NOMO-1 treated with DMSO at 0.1 percent for 48 hours (cell line): Measurements from ENCODE around the gene HIP1R.
"Not testable (repeated sequence)": the region's sequence is repeated elsewhere in the genome, so short reads cannot be mapped to it uniquely, and the experiment has no call there.

Experiments
- DNase-seq: peaks from one replicate; lab custom pipeline; 2025; ENCODE audit not compliant: unreplicated experiment; lab: John Stamatoyannopoulos, UW

The HIP1R gene, protein sequence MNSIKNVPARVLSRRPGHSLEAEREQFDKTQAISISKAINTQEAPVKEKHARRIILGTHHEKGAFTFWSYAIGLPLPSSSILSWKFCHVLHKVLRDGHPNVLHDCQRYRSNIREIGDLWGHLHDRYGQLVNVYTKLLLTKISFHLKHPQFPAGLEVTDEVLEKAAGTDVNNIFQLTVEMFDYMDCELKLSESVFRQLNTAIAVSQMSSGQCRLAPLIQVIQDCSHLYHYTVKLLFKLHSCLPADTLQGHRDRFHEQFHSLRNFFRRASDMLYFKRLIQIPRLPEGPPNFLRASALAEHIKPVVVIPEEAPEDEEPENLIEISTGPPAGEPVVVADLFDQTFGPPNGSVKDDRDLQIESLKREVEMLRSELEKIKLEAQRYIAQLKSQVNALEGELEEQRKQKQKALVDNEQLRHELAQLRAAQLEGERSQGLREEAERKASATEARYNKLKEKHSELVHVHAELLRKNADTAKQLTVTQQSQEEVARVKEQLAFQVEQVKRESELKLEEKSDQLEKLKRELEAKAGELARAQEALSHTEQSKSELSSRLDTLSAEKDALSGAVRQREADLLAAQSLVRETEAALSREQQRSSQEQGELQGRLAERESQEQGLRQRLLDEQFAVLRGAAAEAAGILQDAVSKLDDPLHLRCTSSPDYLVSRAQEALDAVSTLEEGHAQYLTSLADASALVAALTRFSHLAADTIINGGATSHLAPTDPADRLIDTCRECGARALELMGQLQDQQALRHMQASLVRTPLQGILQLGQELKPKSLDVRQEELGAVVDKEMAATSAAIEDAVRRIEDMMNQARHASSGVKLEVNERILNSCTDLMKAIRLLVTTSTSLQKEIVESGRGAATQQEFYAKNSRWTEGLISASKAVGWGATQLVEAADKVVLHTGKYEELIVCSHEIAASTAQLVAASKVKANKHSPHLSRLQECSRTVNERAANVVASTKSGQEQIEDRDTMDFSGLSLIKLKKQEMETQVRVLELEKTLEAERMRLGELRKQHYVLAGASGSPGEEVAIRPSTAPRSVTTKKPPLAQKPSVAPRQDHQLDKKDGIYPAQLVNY

DNA sequence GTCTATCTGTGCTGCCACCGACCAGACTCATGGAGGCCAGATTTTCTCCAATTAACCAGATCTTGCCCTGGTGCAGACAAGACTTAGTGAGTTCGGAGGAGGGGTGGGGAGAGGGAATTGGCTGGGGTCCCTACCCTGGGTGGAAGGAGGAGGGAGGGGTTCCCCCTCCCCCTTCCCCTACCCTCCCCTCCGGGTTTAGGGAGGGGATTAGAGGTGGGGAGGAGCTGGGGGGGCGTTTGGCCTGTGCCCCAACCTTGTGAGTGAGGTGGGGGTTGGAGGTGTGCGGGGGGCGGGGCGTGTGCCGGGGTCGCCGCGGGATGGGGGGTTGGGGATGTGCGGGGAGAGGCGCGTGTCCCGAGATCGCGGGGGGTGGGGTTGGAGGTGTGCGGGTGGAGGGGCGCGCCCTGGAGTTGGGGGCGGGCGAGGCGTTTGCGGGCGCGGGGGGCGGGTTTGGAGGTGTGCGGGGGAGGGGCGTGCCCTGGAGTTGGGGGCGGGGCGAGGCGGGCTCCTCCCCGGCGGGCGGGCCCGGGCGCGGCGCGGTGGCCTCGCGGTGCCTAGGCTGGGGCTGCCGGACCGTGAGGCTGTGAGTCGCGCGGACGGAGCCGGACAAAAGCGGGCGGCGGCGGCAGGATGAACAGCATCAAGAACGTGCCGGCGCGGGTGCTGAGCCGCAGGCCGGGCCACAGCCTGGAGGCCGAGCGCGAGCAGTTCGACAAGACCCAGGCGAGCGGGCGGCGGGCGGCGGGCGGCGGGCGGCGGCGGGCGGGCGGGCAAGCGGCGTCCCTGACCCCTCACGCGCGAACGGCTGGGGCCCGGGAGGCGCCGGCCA, at the start of gene HIP1R:
Gene HIP1R, plus strand, starts transcription at position 537 of the 829 bp plus-strand sequence. Its CDS starts 94 bp downstream, at position 631.
- DNase-seq, result no peak

- DNase-seq, result peak; percentile 25
Measured at GRCh38 chr12:122785503-122785902, 49.8 kb upstream of the HIP1R start.

DNA sequence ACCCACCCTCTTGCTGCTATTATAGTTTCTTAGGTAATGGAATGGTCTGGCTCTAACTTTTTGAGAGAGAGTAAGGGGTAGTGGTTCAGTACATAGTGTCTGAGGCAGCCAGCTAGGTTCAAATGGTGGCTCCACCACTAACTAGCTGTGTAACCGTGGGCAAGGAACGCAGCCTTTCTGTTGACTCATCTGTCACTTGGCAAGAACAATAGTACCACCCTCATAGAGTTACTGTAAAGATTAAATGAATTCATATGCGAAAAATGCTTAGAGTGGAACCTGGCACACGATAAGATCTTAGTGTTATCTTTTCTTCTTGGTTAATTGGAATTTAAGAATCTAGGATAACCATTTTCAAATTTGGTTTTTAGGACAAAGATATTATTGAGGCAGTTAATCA, 46.9 kb upstream of the HIP1R start:
- DNase-seq, result no peak

DNA sequence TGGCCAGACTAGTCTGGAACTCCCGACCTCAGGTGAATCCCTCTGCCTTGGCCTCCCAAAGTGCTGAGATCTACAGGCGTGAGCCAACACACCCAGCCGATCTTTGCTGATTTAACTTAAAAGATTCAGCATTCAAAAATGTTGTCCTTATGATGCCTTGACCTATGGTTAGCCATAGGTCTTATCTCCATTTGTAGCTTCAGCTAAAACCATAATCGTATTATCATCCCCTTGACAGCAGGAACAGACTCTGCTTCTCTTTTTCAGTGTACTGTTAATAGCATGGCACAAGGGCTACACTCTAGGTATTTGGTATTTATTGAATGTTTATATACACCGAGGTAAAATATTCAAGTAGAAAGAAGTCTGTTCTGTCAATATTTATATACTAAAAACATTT, 45.6 kb upstream of the HIP1R start:
- no peak for DNase-seq

DNA sequence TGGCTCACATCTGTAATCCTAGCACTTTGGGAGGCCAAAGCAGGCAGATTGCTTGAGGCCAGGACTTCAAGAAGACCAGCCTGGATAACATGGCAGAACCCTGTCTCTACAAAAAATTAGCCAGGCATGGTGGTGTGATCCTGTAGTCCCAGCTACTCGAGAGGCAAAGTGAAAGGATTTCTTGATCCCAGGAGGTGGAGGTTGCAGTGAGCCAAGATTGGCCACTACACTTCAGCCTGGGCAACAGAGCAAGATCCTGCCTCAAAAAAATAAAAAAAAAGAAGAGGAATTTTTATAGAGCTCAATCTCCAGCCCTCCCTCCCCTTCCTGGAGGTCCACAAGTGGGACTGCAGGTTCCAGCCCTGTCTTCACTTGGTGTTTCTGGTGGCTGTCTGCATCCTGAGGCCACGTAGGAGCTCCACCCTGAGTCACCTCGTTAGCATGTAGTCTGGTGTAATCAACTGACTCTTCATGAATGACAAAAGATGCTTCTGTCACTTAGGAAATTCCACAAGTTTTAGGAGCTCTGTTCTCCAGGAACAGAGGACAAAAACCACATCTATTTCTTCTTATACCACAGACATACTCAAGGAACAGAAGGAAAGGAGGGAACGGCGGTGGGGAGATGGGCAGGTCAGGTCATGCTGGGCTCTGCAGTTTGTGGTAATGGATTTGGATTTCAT, 44.7 kb upstream of the HIP1R start:
- no peak for DNase-seq

GRCh38 chr12:122793685-122794106, 41.6 kb upstream of the HIP1R start:
- DNase-seq, result peak; percentile 49

GRCh38 chr12:122795807-122796206, 39.5 kb upstream of the HIP1R start:
- DNase-seq, result no peak

GRCh38 chr12:122799641-122800243, 35.5 kb upstream of the HIP1R start:
- peak; percentile 67 for DNase-seq

GRCh38 chr12:122803937-122804336, 31.3 kb upstream of the HIP1R start:
- DNase-seq, result no peak

DNA sequence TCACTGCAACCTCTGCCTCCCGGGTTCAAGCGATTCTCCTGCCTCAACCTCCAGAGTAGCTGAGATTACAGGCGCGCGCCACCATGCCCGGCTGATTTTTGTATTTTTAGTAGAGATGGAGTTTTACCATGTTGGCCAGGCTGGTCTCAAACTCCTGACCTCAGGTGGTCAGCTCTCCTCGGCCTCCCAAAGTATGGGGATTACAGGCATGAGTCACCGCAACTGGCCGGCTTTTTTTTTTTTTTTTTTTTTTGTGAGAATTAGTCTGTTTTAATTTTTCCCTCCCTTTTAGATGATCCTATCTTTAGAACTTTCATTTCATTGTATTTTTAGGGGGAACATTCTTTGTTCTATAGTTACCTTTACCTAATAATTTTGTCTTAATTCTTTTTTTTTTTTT, 30.3 kb upstream of the HIP1R start:
- not testable (repeated sequence) for DNase-seq

GRCh38 chr12:122807651-122808050, 27.6 kb upstream of the HIP1R start:
- DNase-seq, result no peak

GRCh38 chr12:122811777-122812176, 23.5 kb upstream of the HIP1R start:
- DNase-seq, result no peak

DNA sequence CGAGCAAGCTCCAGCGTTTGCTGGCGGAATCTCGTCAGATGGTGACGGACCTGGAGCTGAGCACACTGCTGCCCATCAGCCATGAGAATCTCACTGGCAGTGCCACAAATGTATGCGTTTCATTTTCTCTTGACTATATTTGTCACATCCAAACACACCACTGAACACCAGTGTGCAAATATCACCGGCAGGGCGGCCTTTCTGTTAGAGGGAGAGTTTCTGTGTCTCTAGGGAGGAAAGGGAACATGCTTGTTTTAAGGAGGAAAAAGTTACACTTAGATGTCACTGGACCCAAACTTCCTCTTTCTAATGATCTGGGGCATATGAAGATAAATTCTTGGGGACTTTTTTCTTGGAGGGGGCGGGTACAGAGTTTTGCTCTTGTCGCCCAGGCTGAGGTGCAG, 21.9 kb upstream of the HIP1R start:
- peak; percentile 38 for DNase-seq

DNA sequence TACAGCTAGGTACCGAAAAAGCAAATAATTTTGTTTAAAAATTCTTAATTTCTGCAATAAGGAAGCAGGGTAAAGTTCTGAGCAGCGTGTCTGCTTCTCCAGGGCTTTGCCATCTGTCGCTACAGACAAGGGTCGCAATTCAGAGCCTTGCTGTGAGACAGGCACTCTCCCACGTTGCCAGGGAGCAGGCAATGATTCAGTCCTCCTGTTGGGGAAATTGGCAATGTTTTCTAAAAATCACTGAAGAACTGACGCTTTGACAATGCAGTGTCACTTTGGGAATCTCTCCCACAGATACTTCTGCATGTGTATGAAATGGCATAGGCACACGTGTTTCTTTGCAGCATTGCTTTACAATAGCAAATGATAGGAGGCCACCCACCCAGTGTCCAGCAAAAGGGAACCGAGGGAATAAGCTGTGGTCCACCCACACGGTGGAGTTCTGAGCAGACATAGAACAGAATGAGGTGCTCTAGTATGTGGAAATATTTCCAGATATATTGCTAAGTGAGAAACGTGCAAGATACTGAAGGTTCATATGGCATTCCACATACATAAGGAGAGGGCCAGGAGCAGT, 16.0 kb upstream of the HIP1R start:
- DNase-seq, result no peak

DNA sequence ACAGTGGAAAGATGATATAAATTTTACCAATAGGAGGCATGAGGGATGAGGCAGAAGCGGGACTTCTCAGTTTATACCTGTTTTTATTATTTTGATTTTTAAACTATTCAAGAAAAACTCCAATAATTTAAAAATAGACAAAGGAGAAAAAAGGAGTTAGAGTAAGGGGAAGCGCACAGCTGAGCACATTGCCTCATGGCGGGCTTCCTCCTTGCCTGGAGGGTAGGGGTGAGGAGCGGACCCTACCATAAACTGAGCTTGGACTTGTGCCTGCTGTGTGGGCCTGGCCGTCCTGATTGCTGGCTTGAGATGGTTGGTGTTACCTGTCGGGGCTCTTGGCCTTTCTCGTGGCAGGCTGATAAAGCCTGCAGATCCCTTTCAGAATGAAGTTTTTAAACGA, 15.1 kb upstream of the HIP1R start:
- no peak for DNase-seq

- no peak for DNase-seq
Measured at GRCh38 chr12:122820838-122821271, 14.4 kb upstream of the HIP1R start.

DNA sequence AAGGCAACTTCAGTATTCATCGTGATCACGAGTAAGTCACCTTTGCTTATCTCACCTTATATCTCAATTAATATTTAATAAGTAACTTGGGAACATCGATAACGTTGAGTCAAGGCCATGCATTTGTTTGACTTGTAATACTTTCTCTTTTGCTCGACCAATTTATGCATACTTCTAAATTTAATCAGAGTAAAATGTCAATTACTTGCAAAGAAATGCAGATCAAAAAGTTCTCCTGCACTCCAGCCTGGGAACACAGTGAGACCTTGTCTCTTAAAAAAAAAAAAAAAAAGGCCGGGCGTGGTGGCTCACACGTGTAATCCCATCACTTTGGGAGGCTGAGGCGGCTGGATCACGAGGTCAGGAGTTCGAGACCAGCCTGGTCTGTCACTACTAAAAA, 11.8 kb upstream of the HIP1R start:
- DNase-seq, result no peak

DNA sequence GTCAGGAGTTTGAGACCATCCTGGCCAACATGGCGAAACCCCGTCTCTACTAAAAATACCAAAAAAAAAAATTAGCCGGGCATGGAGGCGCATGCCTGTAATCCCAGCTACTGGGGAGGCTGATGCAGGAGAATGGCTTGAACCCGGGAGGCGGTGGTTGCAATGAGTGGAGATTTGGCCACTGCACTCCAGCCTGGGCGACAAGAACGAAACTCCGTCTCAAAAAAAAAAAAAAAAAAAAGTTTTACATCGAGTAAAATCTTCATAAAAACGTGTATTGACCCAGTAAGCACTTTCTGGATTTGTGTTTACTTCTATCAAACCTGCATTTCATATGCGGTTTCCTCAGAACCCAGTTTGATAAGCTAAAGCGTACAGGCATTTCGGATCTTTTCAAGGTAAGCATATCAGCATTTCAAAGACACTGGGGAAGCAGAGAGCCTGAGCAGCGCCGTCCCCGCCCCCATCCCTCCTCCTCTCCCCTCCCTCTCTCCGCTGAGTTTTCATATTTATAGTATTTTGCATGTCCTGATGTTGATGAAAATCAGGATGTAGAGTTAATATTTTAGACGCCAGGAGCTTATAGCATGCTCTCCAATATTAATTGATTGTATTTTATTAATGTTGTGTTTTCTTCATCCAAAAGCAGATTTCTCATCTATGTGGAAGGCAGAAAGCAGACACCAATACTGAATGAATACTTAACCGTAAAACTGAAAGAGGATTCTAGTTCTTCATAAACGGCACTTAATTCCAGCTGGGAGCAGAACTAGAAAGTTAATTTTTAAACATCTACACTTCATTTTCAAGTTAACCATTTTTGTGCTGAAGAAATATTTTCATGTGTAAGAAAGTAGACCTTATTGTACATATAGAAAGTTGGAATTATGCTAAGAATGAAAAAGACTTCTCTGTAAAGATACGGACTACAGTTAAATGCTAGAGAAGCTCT, 9.2 kb upstream of the HIP1R start:
- DNase-seq, result no peak
